HG03354 (cell line): ENCODE results near the gene SEC14L2.
A peak's percentile ranks its signal among the peaks of the same experiment; 100 is the strongest.

Experiments used
- ATAC-seq: cut with Tn5 transposase; IDR thresholded peaks from one replicate; pipeline ENCODE4 v1.9.1; 2021; ENCODE audit warnings: mild to moderate bottlenecking; ENCODE audit not compliant: unreplicated experiment, poor library complexity, severe bottlenecking

Gene SEC14L2

DNA sequence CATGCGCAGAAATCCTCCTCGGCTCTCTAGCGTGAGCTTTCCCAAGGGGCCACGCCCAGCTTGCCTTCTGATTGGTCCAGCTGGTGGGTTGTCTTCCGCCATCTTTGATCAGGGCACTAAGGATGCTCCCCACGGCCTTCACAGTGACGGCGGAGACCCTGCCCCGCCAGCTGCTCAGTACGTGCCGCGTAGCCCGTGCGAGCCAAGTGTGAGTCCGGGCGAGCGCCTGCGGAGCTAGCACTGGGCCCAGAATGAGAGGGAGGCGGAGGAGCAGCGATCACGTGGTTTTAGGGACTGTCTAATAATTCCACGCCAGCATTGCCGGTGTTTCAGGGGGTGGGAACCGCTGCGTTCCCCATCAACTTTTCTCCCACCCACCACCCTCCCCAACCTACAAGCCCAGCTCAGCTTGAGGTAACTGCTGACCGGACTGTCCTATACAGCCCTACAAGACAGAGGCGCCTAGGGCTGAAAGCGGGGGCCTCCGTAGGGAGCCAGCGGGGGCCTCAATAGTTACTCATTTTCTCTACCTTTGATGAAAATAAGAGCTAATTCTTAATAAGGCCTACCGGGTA is 27.2 kb downstream of the SEC14L2 start:
- ATAC-seq: peak; percentile 83

DNA sequence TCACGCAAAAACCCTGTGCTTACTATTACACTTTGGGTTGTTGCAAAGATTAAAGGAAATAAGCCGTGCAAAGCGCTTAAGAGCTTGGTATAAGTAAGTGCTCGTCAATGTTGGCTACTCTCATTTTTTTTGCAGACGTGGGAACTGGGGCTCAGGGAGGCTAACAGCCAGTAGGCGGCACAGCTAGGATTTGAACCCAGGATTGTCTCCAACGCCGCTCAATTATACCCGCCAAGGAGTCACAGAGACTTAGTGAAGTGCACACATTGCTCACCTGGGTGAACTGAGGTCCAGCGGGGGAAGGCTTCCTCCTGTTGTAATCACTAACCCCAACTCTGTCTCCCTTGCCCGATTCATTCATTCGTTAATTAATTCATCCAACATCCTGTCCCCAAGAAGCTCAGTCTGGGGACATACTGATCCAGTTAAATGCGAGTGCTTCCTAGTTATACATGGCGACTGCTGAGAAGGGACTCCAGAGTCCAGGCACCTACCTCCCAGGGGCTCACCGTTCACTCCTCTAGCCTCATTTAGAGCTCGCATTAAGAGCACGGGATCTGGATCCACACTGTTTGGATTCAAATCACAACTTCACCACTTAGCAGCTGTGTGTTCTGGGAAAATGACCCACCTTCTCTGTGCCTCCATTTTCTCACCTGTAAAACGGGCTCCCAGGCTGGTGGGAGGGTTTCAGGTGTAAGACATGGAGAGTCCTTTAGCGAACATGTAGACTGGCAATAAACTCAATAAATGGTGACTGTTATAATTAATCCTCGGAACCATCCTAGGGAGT is 27.9 kb downstream of the SEC14L2 start:
- ATAC-seq: no peak

DNA sequence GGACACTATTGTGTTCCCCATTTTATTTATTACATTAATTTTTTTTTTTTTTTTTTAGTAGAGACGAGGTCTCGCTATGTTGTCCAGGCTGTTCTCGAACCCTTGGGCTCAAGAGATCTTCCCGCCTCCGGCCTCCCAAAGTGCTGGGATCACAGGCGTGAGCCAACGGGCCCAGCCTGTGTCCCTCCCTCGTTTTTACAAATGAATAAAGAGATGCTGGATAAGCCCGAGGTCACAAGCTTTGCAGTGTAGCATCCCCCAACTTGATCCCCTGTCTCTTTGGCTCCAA is 28.5 kb downstream of the SEC14L2 start:
- ATAC-seq: no peak

DNA sequence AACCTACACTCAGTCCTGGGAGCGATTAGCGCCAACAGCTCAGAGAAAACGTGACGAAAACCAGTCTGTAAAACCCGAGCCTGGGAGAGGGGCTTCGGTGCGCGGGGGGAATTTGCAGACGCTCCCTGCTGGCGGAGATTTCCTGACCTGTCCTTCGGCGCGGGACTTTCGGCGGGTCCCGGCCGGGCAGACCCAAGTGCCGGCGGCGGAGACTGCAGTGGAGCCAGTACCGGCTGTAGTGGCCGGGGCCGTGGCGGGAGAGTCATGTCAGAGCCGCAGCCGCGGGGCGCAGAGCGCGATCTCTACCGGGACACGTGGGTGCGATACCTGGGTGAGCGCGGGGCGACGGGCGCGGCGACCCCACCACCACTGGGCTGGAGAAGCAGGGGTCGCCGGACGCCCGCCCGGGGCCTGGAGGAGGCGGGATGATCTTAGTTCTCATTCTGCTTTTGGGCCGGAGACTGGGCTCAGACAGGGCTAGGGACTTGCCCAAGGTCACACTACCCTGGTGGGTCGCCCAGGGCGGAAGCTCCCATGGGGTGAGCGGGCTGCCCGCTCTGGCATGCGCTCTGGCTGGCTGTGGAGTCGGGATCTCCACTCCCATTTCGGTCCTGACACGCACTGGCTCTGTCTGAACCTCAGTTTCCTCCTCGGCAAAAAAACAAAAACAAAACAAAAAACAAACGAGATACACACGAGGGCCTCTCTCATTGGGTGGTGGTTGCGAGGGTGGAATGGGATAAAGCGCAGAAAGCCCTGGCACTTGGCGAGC is 29.0 kb downstream of the SEC14L2 start, which contains the start of gene MTFP1:
Gene MTFP1, plus strand, starts transcription at position 153 of the 772 bp plus-strand sequence. Its CDS starts 112 bp downstream, at position 265.
- no peak for ATAC-seq

DNA sequence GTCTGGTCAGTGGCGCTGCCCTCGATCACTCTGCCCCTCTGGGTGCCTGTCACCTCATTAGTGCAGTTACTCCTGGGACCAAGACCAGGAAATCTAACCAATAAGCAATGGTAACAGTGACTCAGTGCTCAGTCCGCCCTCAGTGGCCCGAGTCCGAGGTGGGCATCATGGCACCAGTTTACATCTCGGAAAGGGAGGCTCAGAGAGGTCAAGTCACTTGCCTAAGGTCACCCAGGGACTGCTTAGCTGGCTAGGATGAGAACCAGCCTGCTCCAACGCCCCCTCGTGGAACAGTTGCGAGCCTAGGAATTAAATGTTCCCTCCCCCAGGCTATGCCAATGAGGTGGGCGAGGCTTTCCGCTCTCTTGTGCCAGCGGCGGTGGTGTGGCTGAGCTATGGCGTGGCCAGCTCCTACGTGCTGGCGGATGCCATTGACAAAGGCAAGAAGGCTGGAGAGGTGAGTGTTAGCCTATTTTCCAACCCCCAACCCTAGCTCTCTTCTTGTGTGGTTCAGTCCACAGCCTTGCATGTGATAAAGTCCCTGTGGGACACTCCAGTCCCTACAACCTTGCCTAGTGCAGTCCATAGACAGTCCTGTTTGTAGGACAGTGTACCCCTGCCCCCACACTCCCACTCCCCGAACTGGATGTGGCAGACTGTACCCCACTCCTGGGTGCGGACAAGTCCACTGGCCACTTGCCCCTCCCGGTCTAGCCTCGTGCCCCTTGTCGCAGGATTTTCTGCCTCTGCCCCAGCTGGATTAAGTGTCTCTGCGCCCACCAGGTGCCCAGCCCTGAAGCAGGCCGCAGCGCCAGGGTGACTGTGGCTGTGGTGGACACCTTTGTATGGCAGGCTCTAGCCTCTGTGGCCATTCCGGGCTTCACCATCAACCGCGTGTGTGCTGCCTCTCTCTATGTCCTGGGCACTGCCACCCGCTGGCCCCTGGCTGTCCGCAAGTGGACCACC is 29.9 kb downstream of the SEC14L2 start:
- no peak for ATAC-seq

DNA sequence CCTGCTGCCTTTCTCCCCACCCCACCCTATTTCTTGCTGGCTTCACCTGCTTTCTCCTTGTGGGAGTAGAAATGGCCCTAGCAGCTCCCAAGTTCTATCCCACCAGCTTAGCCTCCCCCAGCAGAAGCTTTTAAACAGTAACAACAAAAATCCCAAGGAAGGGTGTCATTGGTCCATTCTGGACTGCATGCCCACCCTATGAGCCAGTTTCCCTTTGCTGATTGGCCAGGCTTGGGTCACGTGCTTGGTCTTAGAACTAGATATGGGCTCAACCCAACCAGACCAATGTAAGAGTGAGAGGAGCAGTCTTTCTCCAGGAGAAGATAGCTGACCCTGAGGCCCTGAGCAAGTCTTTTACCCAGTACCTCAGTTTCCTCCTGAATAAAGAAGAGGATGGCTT is 31.1 kb downstream of the SEC14L2 start:
- ATAC-seq: no peak

DNA sequence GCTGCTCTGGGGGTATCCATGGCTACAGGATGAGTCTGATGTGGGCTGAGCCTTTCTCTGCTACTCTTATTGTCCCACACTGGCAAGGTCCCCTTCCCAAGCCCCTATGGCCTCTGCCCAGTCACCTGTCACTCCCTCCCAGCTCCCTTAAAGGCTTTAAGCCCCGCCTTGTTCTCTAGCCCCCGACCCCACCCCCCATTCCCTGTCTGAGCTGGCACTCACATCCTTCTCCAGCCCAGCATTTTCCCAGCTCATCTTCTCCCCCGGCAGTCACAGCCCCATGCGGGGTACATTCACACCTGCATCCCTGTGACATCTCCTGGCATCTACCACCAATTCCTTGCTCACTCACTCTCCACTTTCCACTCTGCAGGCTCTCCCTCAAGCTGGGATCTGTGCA is 33.1 kb downstream of the SEC14L2 start:
- no peak for ATAC-seq

DNA sequence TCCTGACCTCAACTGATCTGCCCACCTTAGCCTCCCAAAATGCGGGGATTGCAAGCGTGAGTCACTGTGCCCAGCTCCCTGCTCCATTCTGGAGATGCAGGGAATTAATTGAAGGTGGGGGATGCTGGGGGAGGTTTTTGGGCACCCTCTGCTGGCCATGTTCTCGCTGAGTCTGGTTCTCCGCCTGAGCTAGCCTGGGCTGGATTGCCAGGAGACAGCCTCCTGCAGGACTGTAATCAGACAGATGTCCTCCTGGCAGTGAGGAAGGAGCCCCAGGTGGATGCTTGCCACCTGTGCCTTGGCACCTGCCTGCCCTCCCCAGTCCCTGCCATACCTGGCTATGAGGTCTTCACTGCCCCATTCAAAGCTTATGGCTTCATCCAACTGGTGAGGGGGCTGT is 34.1 kb downstream of the SEC14L2 start:
- no peak for ATAC-seq

DNA sequence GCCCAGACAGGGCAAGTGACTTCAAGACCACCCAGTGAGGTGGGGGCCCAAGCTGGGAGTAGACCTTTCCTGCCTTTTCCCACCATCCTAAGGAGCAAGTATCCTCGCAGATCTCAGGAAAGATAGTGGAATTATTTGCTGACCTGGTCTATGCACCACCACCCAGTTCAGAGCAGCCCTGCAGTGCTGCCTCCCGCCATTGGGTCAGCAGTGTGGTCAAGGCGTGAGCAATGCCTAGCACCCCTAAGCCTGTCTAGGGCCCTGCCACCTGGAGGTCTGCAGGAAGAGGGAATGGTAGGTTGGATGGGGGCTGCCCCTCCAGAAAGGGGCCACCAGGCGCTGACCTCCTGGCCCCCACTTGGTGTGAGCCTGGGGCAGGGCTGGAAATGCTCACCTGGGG is 35.3 kb downstream of the SEC14L2 start:
- ATAC-seq: no peak

DNA sequence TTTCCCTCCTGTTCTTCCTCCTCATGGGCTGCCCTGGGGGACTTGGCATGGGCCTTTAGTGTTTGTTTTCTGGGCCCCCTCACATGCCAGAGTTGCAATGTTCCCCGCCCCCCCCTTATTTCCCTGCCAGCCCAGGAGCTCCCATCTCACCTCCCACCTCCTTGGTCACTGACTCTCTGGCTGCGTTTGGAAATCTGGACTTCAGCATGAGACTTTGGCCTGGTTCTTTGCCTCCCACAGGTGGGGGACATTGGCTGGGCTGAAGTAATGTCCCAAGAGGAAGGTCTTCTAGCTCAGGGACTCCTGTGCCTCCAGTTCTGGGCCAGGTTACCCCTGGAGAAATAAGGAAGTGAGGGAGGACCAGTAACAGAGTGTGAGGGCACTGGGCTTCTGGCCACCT is 35.7 kb downstream of the SEC14L2 start:
- ATAC-seq: no peak

DNA sequence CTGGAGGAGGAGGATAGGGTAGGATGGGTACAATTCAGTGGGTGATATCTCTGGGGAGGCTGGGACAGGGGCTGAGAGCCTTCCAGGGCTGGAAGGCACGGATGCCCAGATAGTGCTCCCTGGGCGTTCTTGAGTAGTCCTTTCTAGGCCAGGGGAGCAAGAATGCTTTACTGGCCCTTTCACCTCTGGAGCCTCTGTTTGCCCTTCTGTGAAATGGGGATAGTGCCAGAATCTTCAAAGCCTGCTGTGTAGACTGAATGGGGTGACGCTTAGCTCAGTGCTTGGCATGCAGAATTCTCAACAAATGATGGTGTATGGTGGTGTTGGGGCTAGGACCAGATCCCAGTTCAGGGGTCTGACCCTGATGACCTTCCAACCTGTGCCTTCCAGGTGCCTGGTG is 36.4 kb downstream of the SEC14L2 start:
- no peak for ATAC-seq

DNA sequence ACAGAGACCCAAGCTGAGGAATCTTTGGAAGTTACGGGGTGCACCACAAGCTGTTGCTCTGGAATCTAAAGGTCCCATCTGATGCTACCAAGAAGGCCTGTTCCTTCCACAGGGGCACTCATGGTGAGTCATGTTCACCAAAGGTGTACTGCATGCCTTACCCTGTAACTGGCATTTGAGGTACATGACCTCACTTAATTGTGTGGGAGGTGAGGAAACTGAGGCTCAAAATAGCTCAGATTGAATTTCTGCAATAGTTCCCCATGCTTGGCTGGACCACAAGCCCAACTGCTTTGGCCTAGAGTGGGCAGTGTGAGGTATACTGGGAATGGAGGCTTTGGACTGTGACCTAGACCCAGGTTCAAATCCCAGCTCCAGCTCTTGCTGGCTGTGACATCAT is 37.0 kb downstream of the SEC14L2 start:
- ATAC-seq: no peak

DNA sequence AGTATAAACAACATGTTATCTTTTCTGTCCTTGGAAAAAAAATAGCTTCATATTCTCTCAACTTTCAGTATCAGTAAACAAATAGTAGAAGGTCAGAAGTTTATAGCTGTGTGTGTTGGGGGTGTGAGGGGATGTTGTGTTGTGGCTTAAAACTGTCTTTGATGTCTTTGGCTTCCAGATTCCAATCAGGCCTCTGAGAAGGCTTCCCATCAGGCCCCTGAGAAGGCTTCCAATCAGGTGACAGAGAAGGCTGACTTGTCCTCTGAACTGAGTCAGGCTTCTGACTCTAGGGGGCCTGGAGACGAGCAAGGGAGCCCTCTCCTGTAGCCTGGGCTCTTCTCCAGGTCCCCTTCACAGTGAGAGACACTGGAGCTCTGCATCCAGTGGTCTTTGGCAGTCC is 38.0 kb downstream of the SEC14L2 start:
- no peak for ATAC-seq

DNA sequence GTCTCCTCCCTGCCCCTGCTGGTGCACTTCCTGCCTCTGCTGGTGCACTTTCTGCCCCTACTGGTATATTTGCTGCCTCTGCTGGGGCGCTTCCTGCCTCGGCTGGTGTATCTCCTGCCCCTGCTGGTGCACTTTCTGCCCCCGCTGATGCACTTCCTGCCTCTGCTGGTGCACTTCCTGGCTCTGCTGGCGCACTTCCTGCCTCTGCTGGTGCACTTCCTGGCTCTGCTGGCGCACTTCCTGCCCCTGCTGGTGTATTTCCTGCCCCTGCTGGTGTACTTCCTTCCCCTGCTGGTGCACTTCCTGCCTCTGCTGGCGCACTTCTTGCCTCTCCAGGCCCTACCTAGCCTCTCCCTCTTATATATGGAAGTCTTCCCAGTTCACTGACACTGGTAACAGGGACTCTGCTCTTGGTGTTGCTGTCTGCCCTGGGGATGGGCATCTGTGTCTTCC is 38.9 kb downstream of the SEC14L2 start:
- ATAC-seq: no peak

DNA sequence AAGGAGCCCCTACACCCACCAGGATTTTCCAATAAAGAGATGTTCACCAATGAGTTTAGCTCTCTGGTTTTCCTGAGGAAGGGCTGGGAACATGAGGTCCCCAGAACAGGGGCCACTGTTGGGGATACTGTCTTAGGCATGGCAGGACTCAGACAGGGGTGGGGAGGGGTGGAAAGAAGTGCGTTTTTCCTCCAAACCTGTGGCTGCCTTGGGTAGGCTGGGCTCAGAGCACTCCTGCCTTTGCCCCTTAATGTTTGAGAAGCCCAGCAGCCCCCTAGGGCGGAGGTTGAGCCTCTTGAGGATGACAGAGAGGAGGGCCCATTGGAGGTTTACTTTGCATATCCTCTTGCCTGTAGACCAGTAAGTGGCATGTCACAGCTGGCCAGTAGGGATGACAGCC is 39.4 kb downstream of the SEC14L2 start:
- ATAC-seq: no peak

DNA sequence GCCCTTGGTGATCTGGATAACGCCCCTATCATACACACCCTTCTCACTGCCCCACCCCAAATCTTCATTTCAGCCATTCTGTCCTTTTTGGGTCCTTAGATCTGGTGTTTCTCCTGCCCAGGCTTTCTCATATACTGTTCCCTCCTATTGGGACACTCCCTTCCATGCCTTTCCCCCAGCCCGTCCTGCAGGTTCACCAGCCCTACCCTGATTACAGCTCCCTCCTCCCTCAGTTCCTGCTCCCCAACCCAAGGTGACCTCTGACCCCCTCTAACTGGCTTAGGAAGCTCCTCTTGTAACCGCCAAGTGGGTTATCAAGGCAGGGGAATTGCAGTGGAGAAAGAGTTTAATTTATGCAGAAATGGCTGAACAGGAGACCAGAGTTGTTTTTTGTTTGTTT is 41.7 kb downstream of the SEC14L2 start:
- no peak for ATAC-seq

DNA sequence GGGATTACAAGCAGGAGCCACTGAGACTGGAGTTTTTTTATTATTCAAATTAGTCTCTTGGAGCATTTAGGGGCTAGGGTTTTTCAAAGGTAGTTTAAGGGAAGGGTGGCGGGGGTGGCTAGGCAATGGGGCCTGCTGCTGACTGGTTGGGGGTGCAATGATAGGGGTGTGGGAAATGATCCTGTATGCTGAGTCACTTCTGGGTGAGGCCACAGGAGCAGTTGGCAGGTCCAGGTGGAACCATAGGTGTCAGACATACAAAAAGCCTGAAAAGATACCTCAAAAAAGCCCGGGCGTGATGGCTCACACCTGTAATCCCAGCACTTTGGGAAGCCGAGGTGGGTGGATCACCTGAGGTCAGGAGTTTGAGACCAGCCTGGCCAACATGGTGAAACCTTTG is 42.4 kb downstream of the SEC14L2 start:
- ATAC-seq: no peak

DNA sequence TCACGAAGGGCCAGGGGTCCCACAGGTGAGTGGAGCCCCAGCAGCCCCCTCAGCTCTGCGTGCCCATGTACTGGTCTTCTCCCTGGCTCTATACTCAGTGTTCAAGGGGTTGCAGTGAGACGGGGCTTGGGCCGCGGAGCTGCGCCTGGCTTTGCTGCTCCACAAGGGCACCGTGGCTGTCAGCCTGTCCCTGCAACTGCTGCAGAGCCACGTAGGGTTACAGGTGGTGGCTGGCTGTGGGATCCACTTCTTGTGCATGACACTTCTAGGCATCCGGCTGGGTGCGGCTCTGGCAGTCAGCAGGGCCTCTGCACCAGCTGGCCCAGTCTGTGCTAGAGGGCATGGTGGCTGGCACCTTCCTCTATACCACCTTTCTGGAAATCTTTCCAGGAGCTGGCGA is 43.0 kb downstream of the SEC14L2 start:
- no peak for ATAC-seq

DNA sequence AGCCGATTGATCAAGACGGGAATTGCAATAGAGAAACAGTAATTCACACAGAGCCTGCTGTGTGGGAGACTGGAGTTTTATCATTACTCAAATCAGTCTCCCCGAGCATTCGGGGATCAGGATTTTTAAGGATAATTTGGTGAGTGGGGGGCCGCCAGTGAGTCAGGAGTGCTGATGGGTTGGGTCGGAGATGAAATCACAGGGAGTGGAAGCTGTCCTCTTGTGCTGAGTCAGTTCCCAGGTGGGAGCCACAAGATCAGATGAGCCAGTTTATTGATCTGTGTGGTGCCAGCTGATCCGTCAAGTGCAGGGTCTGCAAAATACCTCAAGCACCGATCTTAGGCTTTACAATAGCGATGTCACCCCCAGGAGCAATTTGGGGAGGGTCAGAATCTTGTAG is 44.3 kb downstream of the SEC14L2 start:
- ATAC-seq: no peak
